GM12878 (cell line): ENCODE measurements around the gene RSL24D1. TPM values are rescaled to one million over a fixed set of nuclear protein-coding genes. Genes with fewer than 3 reads are reported as not detected.

Experiments
- BCL11A ChIP-seq: IDR thresholded peaks from 2 replicates; pipeline ENCODE4 v1.6.1; 2011; ENCODE audit warnings: low read depth, low read length
- BMI1 ChIP-seq: fragments of 450-650 bp; IDR thresholded peaks from 2 replicates; pipeline ENCODE4 v1.6.1; 2016; ENCODE audit warnings: mild to moderate bottlenecking, moderate library complexity, borderline replicate concordance
- CEBPZ ChIP-seq: fragments of 150-350 bp; IDR thresholded peaks from 2 replicates; pipeline ENCODE4 v1.6.1; 2016; ENCODE audit warnings: low read depth, low read length
- CHD4 ChIP-seq: fragments of 200-600 bp; sonication (generic); IDR thresholded peaks from 2 replicates; pipeline ENCODE4 v1.6.1; 2016; ENCODE audit warnings: mild to moderate bottlenecking
- DPF2 ChIP-seq: fragments of 450-650 bp; IDR thresholded peaks from 2 replicates; pipeline ENCODE4 v1.6.1; 2017; ENCODE audit warnings: mild to moderate bottlenecking
- E2F4 ChIP-seq: IDR thresholded peaks from 2 replicates; pipeline ENCODE4 v1.6.1; 2012; ENCODE audit warnings: low read depth, low read length, improper control_type of control experiment
- GABPA ChIP-seq: IDR thresholded peaks from 2 replicates; pipeline ENCODE4 v1.6.1; 2014; ENCODE audit warnings: antibody characterized with exemption, low read depth, mild to moderate bottlenecking, inconsistent platforms
- HDAC6 ChIP-seq: fragments of 200-600 bp; sonication (generic); IDR thresholded peaks from one replicate; pipeline ENCODE4 v1.8.0; 2017; ENCODE audit warnings: antibody characterized with exemption; ENCODE audit not compliant: unreplicated experiment
- IRF3 ChIP-seq: fragments of 450-650 bp; IDR thresholded peaks from 2 replicates; pipeline ENCODE4 v1.6.1; 2014; ENCODE audit warnings: mild to moderate bottlenecking
- MTA3 ChIP-seq: IDR thresholded peaks from 2 replicates; pipeline ENCODE4 v1.6.1; 2012; ENCODE audit warnings: low read length, inconsistent platforms, borderline replicate concordance
- NR2C1 ChIP-seq: fragments of 450-650 bp; IDR thresholded peaks from 2 replicates; pipeline ENCODE4 v1.6.1; 2017; ENCODE audit warnings: antibody characterized with exemption, mild to moderate bottlenecking, moderate library complexity
- NR2F1 ChIP-seq: fragments of 450-650 bp; conservative IDR thresholded peaks from 2 replicates; pipeline ENCODE4 v1.6.1; 2017; ENCODE audit warnings: mild to moderate bottlenecking
- TARDBP ChIP-seq: IDR thresholded peaks from 2 replicates; pipeline ENCODE4 v1.6.1; 2016; ENCODE audit warnings: borderline replicate concordance
- YBX1 ChIP-seq: fragments of 450-650 bp; IDR thresholded peaks from 2 replicates; pipeline ENCODE4 v1.6.1; 2016; ENCODE audit warnings: antibody characterized with exemption
- ZBTB11 ChIP-seq: fragments of 450-650 bp; formaldehyde crosslinking; IDR thresholded peaks from 2 replicates; pipeline ENCODE4 v1.5.0; 2022; ENCODE audit warnings: mild to moderate bottlenecking, missing genetic modification characterization
- ZBTB40 ChIP-seq: fragments of 450-650 bp; IDR thresholded peaks from 2 replicates; pipeline ENCODE4 v1.6.1; 2016; ENCODE audit warnings: mild to moderate bottlenecking, moderate library complexity, borderline replicate concordance
- polyA plus RNA-seq, 11 experiments: library from polyadenylated mRNA; depleted of rRNA in 4 of 11; unstranded in 6 of 11; stranded (reverse) in 5 of 11; fragments of >200 nt; fragmentation: Nextera tagmentation in 4 of 11; fragmentation: Illumina TruSeq in 1 of 11; extraction: Ambion mirVana in 4 of 11; extraction: Trizol in 1 of 11; gene quantifications; 1 replicate in 1 of 11; 2 replicates in 10 of 11; pipeline versions ENCODE4 v1.2.1 to v1.2.3, GENCODE V29; 2011 to 2016; ENCODE audit warnings: inconsistent platforms in 2 of 11, missing spikeins in 2 of 11, low read depth in 1 of 11
- total RNA-seq, 4 experiments: library from RNA; depleted of rRNA in 3 of 4; stranded (reverse); fragments of >200 nt in 3 of 4; fragmentation: Illumina TruSeq in 1 of 4; extraction: Trizol in 1 of 4; gene quantifications; 2 replicates each; pipeline versions ENCODE4 v1.2.1 to v1.2.3, GENCODE V29; 2013 to 2021

Gene RSL24D1
- total and polyA plus RNA-seq, 10 of the 15 experiments (the other 5 are each of a cell fraction or from before 2014, with no cell fraction given), result 94.9 to 249 (median 121) TPM

- TF ChIP-seq CEBPZ (no peak), MTA3 (peak; percentile 41; the same call in 1 of the 2 replicates), NR2F1 (0 out of 2 replicates have a peak, but pooled peaks have one; percentile 60), GABPA (peak; percentile 96), IRF3 (no peak), ZBTB40 (peak; percentile 96), HDAC6 (peak; percentile 41), E2F4 (no peak), BMI1 (no peak), NR2C1 (no peak), BCL11A (no peak), YBX1 (no peak), DPF2 (peak; percentile 37; the same call in 1 of the 2 replicates), ZBTB11 (CRISPR knock-in tag) (peak; percentile 71), TARDBP (no peak), CHD4 (no peak)
These were observed at the start of gene RSL24D1 (continued) for GRCh38 chr15:55196458-55197361.
